ENCODE measurements around the gene EHD4.

The EHD4 gene

DNA sequence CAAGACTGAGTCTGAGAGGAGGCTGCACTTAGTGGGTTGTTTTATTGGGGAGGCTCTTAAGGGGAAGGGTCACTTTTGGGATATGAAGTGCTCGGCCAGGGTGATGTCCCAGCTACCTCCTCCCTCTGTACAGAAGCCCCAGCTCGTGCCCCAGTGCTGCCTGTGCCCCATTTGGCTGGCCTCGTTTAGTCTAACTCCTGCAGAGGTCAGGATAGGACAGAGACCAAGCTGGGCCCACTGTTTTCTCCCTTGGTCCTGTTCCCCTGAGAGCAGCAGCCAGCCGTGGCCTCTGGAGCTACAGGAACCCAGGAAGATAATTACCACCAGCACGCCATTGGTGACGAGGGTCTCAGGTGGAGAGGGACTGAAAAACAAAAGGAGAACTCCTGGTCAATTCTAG lies 30.0 kb upstream of the EHD4 start:
- no peak overlapping the region for H3K4me3 ChIP-seq (ENCODE audit: low read length)
- DNase-seq (ENCODE audit: low read depth) = no peak

DNA sequence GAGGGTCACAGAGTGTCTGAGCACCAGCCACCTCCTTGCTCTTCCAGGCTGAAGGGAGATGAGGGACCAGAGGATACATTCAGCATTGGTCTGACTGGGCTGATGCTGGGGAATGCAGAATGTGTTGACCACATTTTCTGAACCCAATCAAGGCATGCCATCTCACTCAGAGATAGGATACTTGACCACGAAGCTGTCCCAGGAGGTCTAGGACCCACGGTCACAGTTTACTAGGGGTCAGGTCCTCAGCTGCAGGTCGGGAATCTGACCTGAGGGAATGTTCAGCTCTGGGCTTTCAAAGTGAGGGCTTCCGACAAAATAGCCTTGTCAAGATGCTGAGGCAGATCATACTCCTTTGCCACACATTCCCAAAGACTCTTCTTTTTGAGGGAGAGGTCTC lies 28.9 kb upstream of the EHD4 start:
- TF ChIP-seq, protein P1, sequence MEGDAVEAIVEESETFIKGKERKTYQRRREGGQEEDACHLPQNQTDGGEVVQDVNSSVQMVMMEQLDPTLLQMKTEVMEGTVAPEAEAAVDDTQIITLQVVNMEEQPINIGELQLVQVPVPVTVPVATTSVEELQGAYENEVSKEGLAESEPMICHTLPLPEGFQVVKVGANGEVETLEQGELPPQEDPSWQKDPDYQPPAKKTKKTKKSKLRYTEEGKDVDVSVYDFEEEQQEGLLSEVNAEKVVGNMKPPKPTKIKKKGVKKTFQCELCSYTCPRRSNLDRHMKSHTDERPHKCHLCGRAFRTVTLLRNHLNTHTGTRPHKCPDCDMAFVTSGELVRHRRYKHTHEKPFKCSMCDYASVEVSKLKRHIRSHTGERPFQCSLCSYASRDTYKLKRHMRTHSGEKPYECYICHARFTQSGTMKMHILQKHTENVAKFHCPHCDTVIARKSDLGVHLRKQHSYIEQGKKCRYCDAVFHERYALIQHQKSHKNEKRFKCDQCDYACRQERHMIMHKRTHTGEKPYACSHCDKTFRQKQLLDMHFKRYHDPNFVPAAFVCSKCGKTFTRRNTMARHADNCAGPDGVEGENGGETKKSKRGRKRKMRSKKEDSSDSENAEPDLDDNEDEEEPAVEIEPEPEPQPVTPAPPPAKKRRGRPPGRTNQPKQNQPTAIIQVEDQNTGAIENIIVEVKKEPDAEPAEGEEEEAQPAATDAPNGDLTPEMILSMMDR (conservative IDR thresholded peaks at IDR 0.05; ENCODE audit: low read depth, low read length) = no peak
- no peak for DNase-seq (ENCODE audit: low read depth)
- H3K4me3 ChIP-seq (ENCODE audit: low read length) = no peak overlapping the region

More for the DNA sequence above, 30.0 kb upstream of the EHD4 start:
- TF ChIP-seq, protein P1 (conservative IDR thresholded peaks at IDR 0.05; ENCODE audit: low read depth, low read length) = no peak

- no peak for DNase-seq (ENCODE audit: low read depth)
- TF ChIP-seq, protein P1 (conservative IDR thresholded peaks at IDR 0.05; ENCODE audit: low read depth, low read length) = no peak
- H3K4me3 ChIP-seq (ENCODE audit: low read length) = no peak overlapping the region
Measured at GRCh38 chr15:41999290-42000285, 27.2 kb upstream of the EHD4 start.

GRCh38 chr15:41997845-41998244 lies 25.5 kb upstream of the EHD4 start:
- no peak for DNase-seq (ENCODE audit: low read depth)
- TF ChIP-seq, protein P1 (conservative IDR thresholded peaks at IDR 0.05; ENCODE audit: low read depth, low read length) = no peak

GRCh38 chr15:41996921-41997592 lies 24.7 kb upstream of the EHD4 start:
- H3K4me3 ChIP-seq (ENCODE audit: low read length) = no peak overlapping the region
- DNase-seq (ENCODE audit: low read depth) = no peak
- TF ChIP-seq, protein P1 (conservative IDR thresholded peaks at IDR 0.05; ENCODE audit: low read depth, low read length) = no peak

More at GRCh38 chr15:41997845-41998244, 25.5 kb upstream of the EHD4 start:
- no peak overlapping the region for H3K4me3 ChIP-seq (ENCODE audit: low read length)

GRCh38 chr15:41996376-41996775 lies 24.0 kb upstream of the EHD4 start:
- H3K4me3 ChIP-seq (ENCODE audit: low read length) = no peak overlapping the region
- no peak for DNase-seq (ENCODE audit: low read depth)
- TF ChIP-seq, protein P1 (conservative IDR thresholded peaks at IDR 0.05; ENCODE audit: low read depth, low read length) = no peak
